SW 1271 (cell line): ENCODE measurements around the gene LNP1.
"Not testable (repeated sequence)": the region's sequence is repeated elsewhere in the genome, so short reads cannot be mapped to it uniquely, and the experiment has no call there.

ENCODE experiments used
- DNase-seq, 2 experiments: peaks; one replicate each; lab custom pipeline; 2025; lab: John Stamatoyannopoulos, UW

Gene LNP1

GRCh38 chr3:100478521-100478920 is 77.2 kb downstream of the LNP1 start:
- not testable (repeated sequence) for DNase-seq

- no peak for DNase-seq
Measured at GRCh38 chr3:100480081-100480480, 78.7 kb downstream of the LNP1 start.

- DNase-seq: no peak
Measured at GRCh38 chr3:100482176-100482575, 80.8 kb downstream of the LNP1 start.

DNA sequence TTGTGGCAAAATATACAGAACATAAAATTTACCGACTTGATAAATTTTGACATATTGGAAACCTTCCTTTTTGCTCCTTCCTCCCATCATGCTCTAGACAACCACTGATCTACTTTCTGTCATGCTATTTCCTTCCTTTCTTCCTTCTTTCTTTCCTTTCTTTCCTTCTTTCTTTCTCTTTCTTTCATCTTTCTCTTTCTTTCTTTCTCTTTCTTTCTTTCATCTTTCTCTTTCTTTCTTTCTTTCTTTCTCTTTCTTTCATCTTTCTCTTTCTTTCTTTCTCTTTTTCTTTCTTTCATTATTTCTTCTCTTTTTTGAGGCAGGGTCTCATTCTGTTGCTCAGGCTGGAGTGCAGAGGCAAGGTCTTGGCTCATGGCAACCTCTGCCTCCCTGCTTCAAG is 82.2 kb downstream of the LNP1 start:
- no peak for DNase-seq

DNA sequence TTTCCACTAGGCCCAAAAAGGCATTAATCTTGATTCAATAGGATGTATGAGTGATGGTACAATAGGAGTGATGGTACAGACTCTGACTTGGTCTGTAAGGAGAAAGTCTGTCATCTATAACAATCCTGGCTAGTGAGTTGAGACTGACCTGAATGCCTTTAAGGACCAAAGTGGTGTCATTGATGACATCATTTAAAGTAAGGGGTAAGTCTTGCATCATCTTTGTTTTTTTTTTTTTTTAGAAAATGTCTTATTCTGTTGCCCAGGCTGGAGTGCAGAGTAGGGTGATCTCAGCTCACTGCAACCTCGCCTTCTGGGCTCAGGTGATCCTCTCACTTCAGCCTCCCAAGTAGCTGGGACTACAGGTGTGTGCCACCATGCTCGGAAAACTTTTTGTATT is 85.5 kb downstream of the LNP1 start:
- DNase-seq: no peak

DNA sequence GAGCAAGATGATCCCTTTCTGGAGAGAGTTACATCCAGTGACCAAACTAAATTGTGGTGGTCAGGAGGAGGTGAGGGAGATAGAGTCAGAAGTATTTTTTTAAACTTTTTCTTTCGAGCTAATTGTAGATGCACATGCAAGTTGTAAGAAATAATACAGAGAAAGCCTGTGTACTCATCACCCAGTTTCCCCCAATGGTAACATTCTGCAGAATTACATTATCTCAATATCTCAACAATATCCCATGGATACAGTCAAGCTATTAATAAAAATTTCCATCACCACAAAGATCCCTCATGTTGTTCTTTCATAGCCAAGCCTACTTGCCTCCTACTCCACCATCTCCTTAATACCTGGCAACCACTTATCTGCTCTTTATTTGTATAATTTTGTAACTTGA is 87.8 kb downstream of the LNP1 start:
- no peak for DNase-seq

- peak; percentile 78 to 94 for DNase-seq
Measured at GRCh38 chr3:100492059-100493006, 91.0 kb downstream of the LNP1 start, which contains the start of gene TMEM45A. Gene TMEM45A, plus strand, starts transcription at chr3:100492619. Its CDS starts 62,593 bp downstream, at chr3:100555212.

- peak; percentile 14 to 74 for DNase-seq
Measured at GRCh38 chr3:100496711-100497261, 95.4 kb downstream of the LNP1 start.

- no peak for DNase-seq
Measured at GRCh38 chr3:100499651-100500050, 98.3 kb downstream of the LNP1 start.

- DNase-seq: no peak
Measured at GRCh38 chr3:100500320-100500880, 99.1 kb downstream of the LNP1 start.

DNA sequence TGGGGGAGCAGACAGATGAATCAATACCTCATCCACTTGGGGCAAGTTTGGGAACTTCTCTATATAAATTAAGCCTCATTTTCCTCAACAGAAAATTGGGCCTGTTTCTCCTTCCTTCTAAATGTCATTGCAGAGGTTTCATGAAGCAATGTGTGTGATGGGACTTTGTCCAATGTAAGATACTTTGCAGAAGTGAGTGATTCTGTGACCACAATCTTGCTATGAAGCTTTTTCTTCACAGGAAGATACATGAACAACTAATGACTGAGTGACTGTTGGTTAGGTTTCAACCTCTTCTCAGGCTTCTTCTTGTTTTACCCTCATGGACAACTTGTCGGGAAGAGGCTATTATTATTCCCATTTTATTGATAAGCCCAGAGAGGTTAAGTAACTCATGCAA is 102.1 kb downstream of the LNP1 start:
- no peak for DNase-seq
